Uterus (tissue), 2 donors: ENCODE data around the gene MRGPRF.

Experiments
- CTCF ChIP-seq, 4 experiments: fragments of 200-600 bp in 2 of 4; fragments of 450-650 bp in 2 of 4; sonication (generic) in 2 of 4; IDR thresholded peaks; one replicate each; pipeline ENCODE4 v1.5.1; 2016 to 2019; ENCODE audit warnings: antibody characterized with exemption in 4 of 4, mild to moderate bottlenecking in 2 of 4, moderate library complexity in 1 of 4
- POLR2A ChIP-seq, 2 donors: fragments of 450-650 bp; IDR thresholded peaks; one replicate each; pipeline ENCODE4 v1.6.1; 2016; ENCODE audit warnings: antibody characterized with exemption in 2 of 2, mild to moderate bottlenecking in 1 of 2, moderate library complexity in 1 of 2

GRCh38 chr11:69053546-69054396 lies 40.7 kb upstream of the MRGPRF start:
- TF ChIP-seq CTCF (IDR thresholded peaks at IDR 0.05) (no peak), POLR2A (IDR thresholded peaks at IDR 0.05) (no peak)
